DOHH2 (cell line): Measurements from ENCODE around the gene SCNM1.

Source experiments
- H3F3A ChIP-seq: fragments of 200-600 bp; sonication (generic), shearing (Covaris generic); 2 replicates; pipeline ENCODE4 v1.6.0; 2016; ENCODE audit warnings: antibody characterized with exemption, mild to moderate bottlenecking; ENCODE audit not compliant: control insufficient read depth, insufficient read depth
- H3K27ac ChIP-seq: fragments of 200-600 bp; sonication (generic); 2 replicates; pipeline ENCODE4 v1.5.1; 2014; ENCODE audit warnings: low read depth, mild to moderate bottlenecking, low read length, moderate library complexity
- H3K27me3 ChIP-seq: fragments of 200-600 bp; sonication (generic); 2 replicates; pipeline ENCODE4 v1.6.1; 2014; ENCODE audit warnings: mild to moderate bottlenecking, low read length, mixed read lengths; ENCODE audit not compliant: control insufficient read depth
- H3K36me3 ChIP-seq: fragments of 200-600 bp; sonication (generic); 2 replicates; pipeline ENCODE4 v1.6.1; 2014; ENCODE audit warnings: mild to moderate bottlenecking, low read length, moderate library complexity, mixed read lengths; ENCODE audit not compliant: control insufficient read depth
- H3K4me1 ChIP-seq: fragments of 200-600 bp; sonication (generic); 2 replicates; pipeline ENCODE4 v1.6.1; 2014; ENCODE audit warnings: mild to moderate bottlenecking, low read length, mixed read lengths; ENCODE audit not compliant: control insufficient read depth
- H3K4me2 ChIP-seq: fragments of 200-600 bp; sonication (generic); 2 replicates; pipeline ENCODE4 v1.6.0; 2014; ENCODE audit warnings: mild to moderate bottlenecking, low read length, moderate library complexity
- H3K4me3 ChIP-seq: fragments of 200-600 bp; sonication (generic); 2 replicates; pipeline ENCODE4 v1.5.1; 2014; ENCODE audit warnings: mild to moderate bottlenecking, low read length, mixed read lengths
- H3K79me2 ChIP-seq: fragments of 200-600 bp; sonication (generic); 2 replicates; pipeline ENCODE4 v1.6.1; 2014; ENCODE audit warnings: mild to moderate bottlenecking, low read length, mixed read lengths; ENCODE audit not compliant: control insufficient read depth
- H3K9me2 ChIP-seq: fragments of 200-600 bp; sonication (generic); replicated peaks from 2 replicates; pipeline ENCODE4 v1.6.1; 2014; ENCODE audit warnings: mild to moderate bottlenecking, low read length, mixed read lengths; ENCODE audit not compliant: control insufficient read depth
- H3K9me3 ChIP-seq: fragments of 200-600 bp; sonication (generic); 2 replicates; pipeline ENCODE4 v1.6.1; 2014; ENCODE audit warnings: antibody characterized with exemption, low read length, mixed read lengths; ENCODE audit not compliant: control insufficient read depth, insufficient read depth
- H4K20me1 ChIP-seq: fragments of 200-600 bp; sonication (generic); 2 replicates; pipeline ENCODE4 v1.6.0; 2014; ENCODE audit warnings: low read depth, mild to moderate bottlenecking, antibody characterized with exemption, low read length, moderate library complexity; ENCODE audit not compliant: control insufficient read depth, insufficient read depth
- EZH2phosphoT487 ChIP-seq: fragments of 200-600 bp; sonication (generic); IDR thresholded peaks from 2 replicates; pipeline ENCODE4 v1.6.1; 2017; ENCODE audit warnings: borderline replicate concordance, mild to moderate bottlenecking, antibody characterized with exemption, low read length, moderate library complexity, mixed read lengths
- TF ChIP-seq, protein P1 (sequence below): fragments of 200-600 bp; sonication (generic); IDR thresholded peaks from one replicate; pipeline ENCODE4 v1.5.1; 2014; ENCODE audit warnings: antibody characterized with exemption, mild to moderate bottlenecking, low read depth, low read length; ENCODE audit not compliant: poor library complexity, severe bottlenecking

SCNM1 gene

DNA sequence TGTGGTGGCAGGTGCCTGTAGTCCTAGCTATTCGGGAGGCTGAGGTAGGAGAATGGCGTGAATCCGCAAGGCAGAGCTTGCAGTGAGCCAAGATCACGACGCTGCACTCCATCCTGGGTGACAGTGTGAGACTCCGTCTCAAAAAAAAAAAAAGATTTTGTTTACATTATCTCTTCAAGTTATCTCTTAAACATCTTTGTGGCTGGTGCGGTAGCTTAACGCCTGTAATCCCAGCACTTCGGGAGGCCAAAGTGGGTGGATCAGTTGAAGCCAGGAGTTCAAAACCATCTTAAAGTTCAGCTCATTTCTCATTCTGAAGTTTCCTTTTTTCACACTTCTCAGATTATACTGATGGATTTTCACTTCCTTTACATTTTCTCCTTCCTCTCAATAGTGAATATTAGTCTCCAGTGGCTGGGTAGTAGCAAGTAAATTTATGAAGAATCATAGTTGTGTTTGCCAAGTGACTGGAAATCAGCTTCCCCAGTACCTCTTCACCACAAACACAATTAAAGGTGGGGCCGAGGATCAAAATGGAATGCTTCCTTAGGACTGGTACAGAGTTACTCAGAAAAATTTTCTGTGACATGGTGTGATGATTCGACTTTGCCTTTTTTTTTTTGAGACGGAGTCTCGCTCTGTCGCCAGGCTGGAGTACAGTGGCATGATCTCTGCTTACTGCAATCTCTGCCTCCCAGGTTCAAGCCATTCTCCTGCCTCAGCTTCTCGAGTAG is 46.2 kb downstream of the SCNM1 start:
- Histone ChIP-seq H4K20me1 (0 out of 2 replicates have a peak, but pooled peaks cover 3% of the 10 kb centered on the region), H3K4me2 (no peak overlapping the region), H3F3A (peaks cover 3% of the 10 kb centered on the region; the same call in 1 of the 2 replicates), H3K9me2 (no peaks in the 10 kb centered on the region), H3K4me3 (no peak overlapping the region), H3K27me3 (no peaks in the 10 kb centered on the region), H3K79me2 (peaks cover 97% of the 10 kb centered on the region), H3K36me3 (peaks cover 66% of the 10 kb centered on the region), H3K27ac (no peak overlapping the region), H3K9me3 (no peaks in the 10 kb centered on the region), H3K4me1 (no peaks in the 10 kb centered on the region)
- no peak for TF ChIP-seq EZH2phosphoT487
- TF ChIP-seq, protein P1, sequence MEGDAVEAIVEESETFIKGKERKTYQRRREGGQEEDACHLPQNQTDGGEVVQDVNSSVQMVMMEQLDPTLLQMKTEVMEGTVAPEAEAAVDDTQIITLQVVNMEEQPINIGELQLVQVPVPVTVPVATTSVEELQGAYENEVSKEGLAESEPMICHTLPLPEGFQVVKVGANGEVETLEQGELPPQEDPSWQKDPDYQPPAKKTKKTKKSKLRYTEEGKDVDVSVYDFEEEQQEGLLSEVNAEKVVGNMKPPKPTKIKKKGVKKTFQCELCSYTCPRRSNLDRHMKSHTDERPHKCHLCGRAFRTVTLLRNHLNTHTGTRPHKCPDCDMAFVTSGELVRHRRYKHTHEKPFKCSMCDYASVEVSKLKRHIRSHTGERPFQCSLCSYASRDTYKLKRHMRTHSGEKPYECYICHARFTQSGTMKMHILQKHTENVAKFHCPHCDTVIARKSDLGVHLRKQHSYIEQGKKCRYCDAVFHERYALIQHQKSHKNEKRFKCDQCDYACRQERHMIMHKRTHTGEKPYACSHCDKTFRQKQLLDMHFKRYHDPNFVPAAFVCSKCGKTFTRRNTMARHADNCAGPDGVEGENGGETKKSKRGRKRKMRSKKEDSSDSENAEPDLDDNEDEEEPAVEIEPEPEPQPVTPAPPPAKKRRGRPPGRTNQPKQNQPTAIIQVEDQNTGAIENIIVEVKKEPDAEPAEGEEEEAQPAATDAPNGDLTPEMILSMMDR, result no peak

- H3K9me3 ChIP-seq, result no peaks in the 10 kb centered on the region
- no peaks in the 10 kb centered on the region for H3K27me3 ChIP-seq
- no peaks in the 10 kb centered on the region for H3K4me1 ChIP-seq
- 0 out of 2 replicates have a peak, but pooled peaks cover 3% of the 10 kb centered on the region for H4K20me1 ChIP-seq
- no peak overlapping the region for H3K27ac ChIP-seq
- peaks cover 97% of the 10 kb centered on the region for H3K79me2 ChIP-seq
- TF ChIP-seq, protein P1, result no peak
- TF ChIP-seq EZH2phosphoT487, result no peak
- no peak overlapping the region for H3K4me3 ChIP-seq
- no peak overlapping the region for H3K4me2 ChIP-seq
- H3F3A ChIP-seq, result peaks cover 3% of the 10 kb centered on the region; the same call in 1 of the 2 replicates
- H3K36me3 ChIP-seq, result peaks cover 62% of the 10 kb centered on the region
- no peaks in the 10 kb centered on the region for H3K9me2 ChIP-seq
Observed at GRCh38 chr1:151213560-151213959, 47.6 kb downstream of the SCNM1 start.
